ENCODE results near the gene FANK1.
"Not testable (repeated sequence)": the region's sequence is repeated elsewhere in the genome, so short reads cannot be mapped to it uniquely, and the experiment has no call there.

FANK1 gene

GRCh38 chr10:125896088-125896934, at the start of gene FANK1:
Gene FANK1, plus strand, starts transcription at chr10:125896564. Its CDS starts 79 bp downstream, at chr10:125896643.
- DNase-seq, result peak; percentile 45 to 62 (median 55)

- DNase-seq, result no peak
Measured at GRCh38 chr10:125846894-125847293, 49.5 kb upstream of the FANK1 start.

- DNase-seq, result no peak
Measured at GRCh38 chr10:125848371-125848770, 48.0 kb upstream of the FANK1 start.

- DNase-seq, result no peak
Measured at GRCh38 chr10:125848857-125849256, 47.5 kb upstream of the FANK1 start.

- no peak for DNase-seq
Measured at GRCh38 chr10:125849448-125849847, 46.9 kb upstream of the FANK1 start.

- no peak for DNase-seq
Measured at GRCh38 chr10:125850766-125851731, 45.3 kb upstream of the FANK1 start.

GRCh38 chr10:125852487-125852886, 43.9 kb upstream of the FANK1 start:
- DNase-seq, result no peak

GRCh38 chr10:125857185-125857760, 39.1 kb upstream of the FANK1 start:
- no peak for DNase-seq

- no peak for DNase-seq
Measured at GRCh38 chr10:125859128-125859817, 37.1 kb upstream of the FANK1 start.

- no peak for DNase-seq
Measured at GRCh38 chr10:125865120-125865519, 31.2 kb upstream of the FANK1 start.

- DNase-seq, result no peak
Measured at GRCh38 chr10:125866421-125867029, 29.8 kb upstream of the FANK1 start.

- DNase-seq, result no peak
Measured at GRCh38 chr10:125868372-125868975, 27.9 kb upstream of the FANK1 start.

- no peak for DNase-seq
Measured at GRCh38 chr10:125871338-125871737, 25.0 kb upstream of the FANK1 start.

GRCh38 chr10:125878957-125879835, 17.2 kb upstream of the FANK1 start:
- no peak for DNase-seq

GRCh38 chr10:125880719-125881118, 15.6 kb upstream of the FANK1 start:
- DNase-seq, result no peak

GRCh38 chr10:125881192-125881591, 15.2 kb upstream of the FANK1 start, which contains the start of gene DHX32:
Gene DHX32, minus strand, starts transcription at chr10:125881292. Its CDS starts 468 bp downstream, at chr10:125880824.
- no peak for DNase-seq

GRCh38 chr10:125882596-125882995, 13.8 kb upstream of the FANK1 start:
- DNase-seq, result no peak

GRCh38 chr10:125883211-125883610, 13.2 kb upstream of the FANK1 start:
- no peak for DNase-seq

GRCh38 chr10:125886914-125887512, 9.4 kb upstream of the FANK1 start:
- DNase-seq, result no peak

- not testable (repeated sequence) for DNase-seq
Measured at GRCh38 chr10:125889441-125889840, 6.9 kb upstream of the FANK1 start.
